GM06990 (cell line): ENCODE data around the gene ZNF462.

ENCODE experiments used
- DNase-seq: peaks from one replicate; pipeline ENCODE4 v3.0.0-alpha.2; 2011; ENCODE audit not compliant: insufficient read length; ENCODE audit errors: extremely low read depth
- H3K27me3 ChIP-seq: replicated peaks from 2 replicates; pipeline ENCODE4 v1.6.0; 2011; ENCODE audit warnings: low read length; ENCODE audit not compliant: control insufficient read depth, insufficient read depth
- H3K36me3 ChIP-seq: 2 replicates; pipeline ENCODE4 v1.5.1; 2011; ENCODE audit warnings: low read length; ENCODE audit not compliant: control insufficient read depth, insufficient read depth
- H3K4me3 ChIP-seq: replicated peaks from 2 replicates; pipeline ENCODE4 v1.5.1; 2011; ENCODE audit warnings: low read depth, mild to moderate bottlenecking, control low read depth, low read length
- TF ChIP-seq, protein P1 (sequence below): IDR thresholded peaks from 2 replicates; pipeline ENCODE4 v1.5.1; 2011; ENCODE audit warnings: low read length, control low read depth, mild to moderate bottlenecking, inconsistent platforms; ENCODE audit not compliant: insufficient read depth, poor library complexity, severe bottlenecking

Gene ZNF462

DNA sequence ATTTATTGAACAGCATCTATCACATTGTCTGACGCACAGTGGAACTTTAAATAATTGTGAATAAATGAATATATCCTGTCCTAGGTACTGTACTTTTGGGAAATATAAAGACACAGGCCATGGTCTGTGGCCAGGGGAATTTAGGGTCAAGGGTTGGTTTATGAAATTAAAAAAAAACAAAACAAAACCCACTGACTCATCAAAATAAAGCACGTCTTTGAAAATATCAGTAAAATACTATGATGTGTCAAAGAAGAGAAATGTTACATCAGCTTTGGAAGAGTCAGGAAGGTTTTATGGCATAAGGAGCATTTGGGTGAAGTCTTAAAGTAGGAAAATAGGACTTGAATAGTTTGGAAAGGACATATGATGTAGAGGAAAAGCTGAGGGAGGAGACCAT lies 70.5 kb downstream of the ZNF462 start:
- Histone ChIP-seq H3K4me3 (no peak overlapping the region), H3K27me3 (no peaks in the 10 kb centered on the region), H3K36me3 (no peaks in the 10 kb centered on the region)
- TF ChIP-seq, protein P1, sequence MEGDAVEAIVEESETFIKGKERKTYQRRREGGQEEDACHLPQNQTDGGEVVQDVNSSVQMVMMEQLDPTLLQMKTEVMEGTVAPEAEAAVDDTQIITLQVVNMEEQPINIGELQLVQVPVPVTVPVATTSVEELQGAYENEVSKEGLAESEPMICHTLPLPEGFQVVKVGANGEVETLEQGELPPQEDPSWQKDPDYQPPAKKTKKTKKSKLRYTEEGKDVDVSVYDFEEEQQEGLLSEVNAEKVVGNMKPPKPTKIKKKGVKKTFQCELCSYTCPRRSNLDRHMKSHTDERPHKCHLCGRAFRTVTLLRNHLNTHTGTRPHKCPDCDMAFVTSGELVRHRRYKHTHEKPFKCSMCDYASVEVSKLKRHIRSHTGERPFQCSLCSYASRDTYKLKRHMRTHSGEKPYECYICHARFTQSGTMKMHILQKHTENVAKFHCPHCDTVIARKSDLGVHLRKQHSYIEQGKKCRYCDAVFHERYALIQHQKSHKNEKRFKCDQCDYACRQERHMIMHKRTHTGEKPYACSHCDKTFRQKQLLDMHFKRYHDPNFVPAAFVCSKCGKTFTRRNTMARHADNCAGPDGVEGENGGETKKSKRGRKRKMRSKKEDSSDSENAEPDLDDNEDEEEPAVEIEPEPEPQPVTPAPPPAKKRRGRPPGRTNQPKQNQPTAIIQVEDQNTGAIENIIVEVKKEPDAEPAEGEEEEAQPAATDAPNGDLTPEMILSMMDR: no peak
- no peak for DNase-seq

GRCh38 chr9:106934442-106935238 lies 71.7 kb downstream of the ZNF462 start:
- Histone ChIP-seq H3K27me3 (no peaks in the 10 kb centered on the region), H3K4me3 (no peak overlapping the region), H3K36me3 (no peaks in the 10 kb centered on the region)
- TF ChIP-seq, protein P1: no peak
- DNase-seq: no peak

DNA sequence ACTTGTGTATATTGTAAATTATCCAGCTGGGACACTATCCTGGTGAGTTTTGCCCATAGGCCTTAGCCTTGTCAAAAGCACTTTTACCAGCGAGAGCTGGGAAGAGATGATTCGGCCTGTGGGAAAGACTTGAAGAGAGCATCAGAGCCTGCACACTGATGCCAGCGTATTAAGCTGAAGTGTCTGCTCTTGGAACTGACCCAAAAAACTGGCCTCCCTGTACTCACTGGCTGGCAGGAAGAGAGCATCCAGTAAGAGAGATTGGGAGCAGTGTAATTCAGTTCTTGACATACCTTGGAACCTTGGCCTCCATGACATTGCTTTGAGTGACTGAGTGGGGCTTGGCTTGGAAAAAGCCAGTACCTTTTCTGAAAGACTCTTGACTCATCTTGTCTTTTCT lies 73.7 kb downstream of the ZNF462 start:
- no peak for DNase-seq
- Histone ChIP-seq H3K27me3 (no peaks in the 10 kb centered on the region), H3K36me3 (no peaks in the 10 kb centered on the region), H3K4me3 (no peak overlapping the region)
- TF ChIP-seq, protein P1: no peak

- no peaks in the 10 kb centered on the region for H3K36me3 ChIP-seq
- TF ChIP-seq, protein P1: no peak
- no peak for DNase-seq
- H3K4me3 ChIP-seq: no peak overlapping the region
- no peaks in the 10 kb centered on the region for H3K27me3 ChIP-seq
Measured at GRCh38 chr9:106941916-106942315, 79.0 kb downstream of the ZNF462 start.

DNA sequence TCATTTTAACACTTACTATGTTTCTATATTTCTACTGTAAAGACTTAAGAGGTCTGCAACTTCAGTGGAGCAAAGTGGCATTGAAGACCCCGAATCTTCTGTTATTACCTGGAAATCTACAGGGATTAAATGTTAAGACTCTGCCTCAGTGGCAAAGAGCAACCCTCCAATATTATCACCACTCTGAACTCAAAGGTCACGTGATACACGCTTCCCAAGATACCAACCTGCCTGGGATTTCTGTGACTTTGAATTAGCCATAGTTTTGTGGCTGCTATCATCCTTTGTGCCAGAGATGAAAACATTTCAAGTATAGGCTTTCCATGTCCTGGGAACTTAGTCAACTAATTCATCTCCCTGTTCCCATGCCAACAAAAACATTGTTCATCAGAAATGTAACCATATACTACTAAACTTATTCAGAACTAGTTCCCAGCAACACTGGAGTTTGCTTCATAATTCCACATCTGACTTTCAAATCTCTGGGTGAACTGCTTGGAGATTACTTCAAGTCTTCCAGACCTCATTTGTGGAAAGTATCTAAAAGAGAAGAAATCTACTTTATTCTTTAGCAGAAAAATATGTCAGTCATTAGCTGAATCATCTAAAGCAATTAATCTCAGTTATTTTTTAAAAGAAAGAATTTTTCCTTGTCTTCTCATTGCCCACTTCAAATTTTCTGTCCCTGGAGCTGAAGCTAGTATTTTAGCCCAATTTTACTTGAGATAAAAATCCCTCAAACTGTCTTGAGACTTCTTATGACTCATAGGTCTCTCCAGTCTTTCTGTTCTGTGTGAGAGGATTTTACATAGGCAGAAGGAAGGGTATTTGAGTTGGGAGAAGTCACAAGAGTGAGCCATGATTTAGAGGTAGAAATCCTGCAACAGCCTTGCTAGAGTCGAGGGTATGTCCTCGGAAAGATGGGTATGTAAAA lies 83.0 kb downstream of the ZNF462 start:
- Histone ChIP-seq H3K36me3 (no peaks in the 10 kb centered on the region), H3K4me3 (no peak overlapping the region), H3K27me3 (no peaks in the 10 kb centered on the region)
- no peak for DNase-seq
- TF ChIP-seq, protein P1: no peak
